ENCODE results near the gene VAC14.

DNA sequence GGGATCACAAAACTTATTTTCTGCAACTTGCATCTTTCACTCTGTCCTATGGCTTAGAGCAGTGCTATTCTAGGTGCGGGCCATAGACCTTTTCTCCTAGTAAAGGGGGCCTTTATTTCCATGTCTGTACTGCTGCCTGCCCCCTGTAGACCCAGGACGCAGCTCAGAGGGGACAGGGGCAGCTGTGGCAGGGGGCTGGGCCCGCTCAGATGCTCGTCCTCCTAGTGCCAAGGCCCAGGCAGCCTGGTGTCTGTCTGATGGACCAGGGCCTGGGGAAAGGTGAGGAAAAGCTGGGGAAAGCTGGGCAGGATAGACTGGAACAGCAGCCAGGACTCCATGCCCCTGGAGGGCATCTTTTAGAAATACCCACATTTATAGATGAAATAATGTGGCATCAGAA, 25.6 kb downstream of the VAC14 start:
- TF ChIP-seq POLR2A (IDR thresholded peaks at IDR 0.05; ENCODE audit: low read depth, low read length) (no peak), POLR2AphosphoS5 (IDR thresholded peaks at IDR 0.05; ENCODE audit: low read depth, low read length) (no peak), TAF1 (IDR thresholded peaks at IDR 0.05; ENCODE audit: borderline replicate concordance, low read depth, low read length) (no peak)
